C4-2B (cell line): ENCODE data around the gene NFIB.

ENCODE experiments used
- H3K27ac ChIP-seq: fragments of 450-650 bp; 2 replicates; pipeline ENCODE4 v1.5.1; 2017
- ZFX ChIP-seq: fragments of 450-650 bp; IDR thresholded peaks from 2 replicates; pipeline ENCODE4 v1.6.1; 2017
- TF ChIP-seq, protein P1 (sequence below): fragments of 450-650 bp; conservative IDR thresholded peaks from 2 replicates; pipeline ENCODE4 v1.5.1; 2017; ENCODE audit warnings: mild to moderate bottlenecking

Gene NFIB

DNA sequence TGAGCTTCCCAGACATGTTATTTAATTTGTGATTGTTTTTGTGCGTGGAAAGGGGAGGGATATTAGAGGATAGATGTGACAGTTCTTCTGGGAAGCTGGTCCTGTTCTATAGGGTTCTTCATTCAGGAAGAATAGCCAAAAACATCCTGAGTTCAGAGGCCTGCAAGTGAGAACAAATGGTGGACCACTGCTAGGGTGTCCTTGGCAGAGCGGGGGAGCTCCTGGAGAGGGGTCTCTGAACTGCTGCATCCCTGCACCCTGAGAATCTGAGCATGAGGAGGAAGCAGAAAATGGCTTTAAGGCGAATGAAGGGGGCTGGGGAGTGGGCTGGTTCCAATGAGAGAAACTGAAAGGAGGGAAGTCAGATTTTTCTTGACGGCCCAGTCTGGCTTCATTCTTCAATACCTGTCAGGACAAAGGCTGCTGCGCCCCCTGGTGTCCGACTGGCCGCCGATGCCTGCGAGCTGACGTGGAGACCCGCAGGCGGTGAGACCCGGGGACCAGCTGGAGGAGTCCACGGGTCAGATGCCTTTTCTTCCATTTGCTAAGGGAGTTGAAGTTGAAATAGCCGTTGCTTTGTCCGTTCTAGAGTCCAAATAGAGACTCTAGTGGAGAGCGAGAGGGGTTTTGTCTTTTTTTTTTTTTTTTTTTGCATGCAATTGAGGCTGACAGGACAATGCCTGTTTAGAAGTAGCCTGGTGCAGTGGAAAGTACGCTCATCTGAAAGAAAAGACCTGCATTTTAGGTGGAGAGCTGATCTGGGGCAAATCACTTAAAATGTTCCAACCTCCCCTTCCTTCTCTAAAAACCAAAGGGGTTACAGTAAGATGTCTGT, 39.5 kb upstream of the NFIB start:
- peak overlapping the region; percentile 23 for H3K27ac ChIP-seq
- TF ChIP-seq ZFX = no peak
- TF ChIP-seq, protein P1, sequence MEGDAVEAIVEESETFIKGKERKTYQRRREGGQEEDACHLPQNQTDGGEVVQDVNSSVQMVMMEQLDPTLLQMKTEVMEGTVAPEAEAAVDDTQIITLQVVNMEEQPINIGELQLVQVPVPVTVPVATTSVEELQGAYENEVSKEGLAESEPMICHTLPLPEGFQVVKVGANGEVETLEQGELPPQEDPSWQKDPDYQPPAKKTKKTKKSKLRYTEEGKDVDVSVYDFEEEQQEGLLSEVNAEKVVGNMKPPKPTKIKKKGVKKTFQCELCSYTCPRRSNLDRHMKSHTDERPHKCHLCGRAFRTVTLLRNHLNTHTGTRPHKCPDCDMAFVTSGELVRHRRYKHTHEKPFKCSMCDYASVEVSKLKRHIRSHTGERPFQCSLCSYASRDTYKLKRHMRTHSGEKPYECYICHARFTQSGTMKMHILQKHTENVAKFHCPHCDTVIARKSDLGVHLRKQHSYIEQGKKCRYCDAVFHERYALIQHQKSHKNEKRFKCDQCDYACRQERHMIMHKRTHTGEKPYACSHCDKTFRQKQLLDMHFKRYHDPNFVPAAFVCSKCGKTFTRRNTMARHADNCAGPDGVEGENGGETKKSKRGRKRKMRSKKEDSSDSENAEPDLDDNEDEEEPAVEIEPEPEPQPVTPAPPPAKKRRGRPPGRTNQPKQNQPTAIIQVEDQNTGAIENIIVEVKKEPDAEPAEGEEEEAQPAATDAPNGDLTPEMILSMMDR = peak; percentile 96

DNA sequence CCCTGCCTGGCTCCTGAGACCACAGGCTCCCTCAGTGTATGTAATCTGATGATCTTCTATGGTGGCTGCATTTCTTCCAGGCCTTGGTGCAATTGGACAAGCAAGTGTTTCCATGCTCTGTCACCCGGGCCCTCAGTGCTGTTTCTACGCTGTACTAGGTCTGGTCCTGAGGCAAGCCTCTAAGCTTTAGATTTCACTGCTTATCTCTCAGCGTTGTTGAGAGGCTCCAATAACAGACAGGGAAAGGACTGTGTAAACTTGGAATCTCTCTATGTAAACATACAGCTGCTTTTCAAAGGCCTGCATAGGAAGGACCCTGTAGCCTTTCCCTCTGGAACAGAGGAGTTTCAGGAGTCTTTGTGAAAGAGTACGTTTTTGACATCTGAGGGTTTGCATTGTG, 38.6 kb upstream of the NFIB start:
- H3K27ac ChIP-seq = peak overlapping the region; percentile 19; the same call in 1 of the 2 replicates
- TF ChIP-seq ZFX = no peak
- TF ChIP-seq, protein P1 = no peak

GRCh38 chr9:14351221-14351836, 37.4 kb upstream of the NFIB start:
- TF ChIP-seq, protein P1 = no peak
- no peak for TF ChIP-seq ZFX
- H3K27ac ChIP-seq = no peak overlapping the region

DNA sequence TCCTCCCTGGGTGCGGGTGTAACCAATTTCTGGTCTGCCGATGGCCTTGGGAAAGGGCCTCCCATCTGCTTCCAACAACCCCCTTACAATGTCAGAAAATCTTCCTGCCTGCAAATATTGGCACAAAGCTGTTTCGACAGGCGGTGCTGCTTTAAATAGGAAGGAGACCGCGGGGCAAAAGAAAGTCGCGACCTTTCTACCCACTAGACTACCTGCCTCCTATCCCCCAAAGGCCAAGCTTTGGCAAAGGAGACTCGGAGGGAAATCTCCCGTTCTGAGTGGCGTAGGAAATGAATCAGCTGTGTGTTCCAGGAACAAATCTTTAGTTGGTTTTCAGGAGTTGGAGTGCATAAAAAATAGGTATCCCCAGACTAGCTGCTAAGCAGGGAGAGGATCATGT, 36.8 kb upstream of the NFIB start:
- TF ChIP-seq, protein P1 = no peak
- no peak for TF ChIP-seq ZFX
- H3K27ac ChIP-seq = no peak overlapping the region

DNA sequence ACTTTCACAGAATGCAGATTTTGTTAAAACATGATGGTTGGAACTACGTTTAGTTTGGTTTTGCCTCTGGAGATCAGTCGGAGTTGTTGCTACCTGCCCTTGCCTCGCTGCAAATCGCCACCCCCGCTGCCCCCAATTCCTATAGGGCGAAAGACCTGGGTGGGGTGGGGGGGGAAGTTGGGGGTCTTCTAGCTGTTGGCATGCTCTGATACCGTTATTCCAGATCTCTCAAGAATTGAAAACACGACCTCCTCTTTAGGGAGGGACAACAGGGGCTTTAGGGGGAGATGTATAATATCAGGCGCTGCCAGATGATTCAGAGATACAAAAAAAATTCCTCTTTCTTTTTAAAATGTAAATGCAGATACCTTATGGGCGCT, 36.4 kb upstream of the NFIB start:
- TF ChIP-seq, protein P1 = no peak
- no peak for TF ChIP-seq ZFX
- no peak overlapping the region for H3K27ac ChIP-seq

DNA sequence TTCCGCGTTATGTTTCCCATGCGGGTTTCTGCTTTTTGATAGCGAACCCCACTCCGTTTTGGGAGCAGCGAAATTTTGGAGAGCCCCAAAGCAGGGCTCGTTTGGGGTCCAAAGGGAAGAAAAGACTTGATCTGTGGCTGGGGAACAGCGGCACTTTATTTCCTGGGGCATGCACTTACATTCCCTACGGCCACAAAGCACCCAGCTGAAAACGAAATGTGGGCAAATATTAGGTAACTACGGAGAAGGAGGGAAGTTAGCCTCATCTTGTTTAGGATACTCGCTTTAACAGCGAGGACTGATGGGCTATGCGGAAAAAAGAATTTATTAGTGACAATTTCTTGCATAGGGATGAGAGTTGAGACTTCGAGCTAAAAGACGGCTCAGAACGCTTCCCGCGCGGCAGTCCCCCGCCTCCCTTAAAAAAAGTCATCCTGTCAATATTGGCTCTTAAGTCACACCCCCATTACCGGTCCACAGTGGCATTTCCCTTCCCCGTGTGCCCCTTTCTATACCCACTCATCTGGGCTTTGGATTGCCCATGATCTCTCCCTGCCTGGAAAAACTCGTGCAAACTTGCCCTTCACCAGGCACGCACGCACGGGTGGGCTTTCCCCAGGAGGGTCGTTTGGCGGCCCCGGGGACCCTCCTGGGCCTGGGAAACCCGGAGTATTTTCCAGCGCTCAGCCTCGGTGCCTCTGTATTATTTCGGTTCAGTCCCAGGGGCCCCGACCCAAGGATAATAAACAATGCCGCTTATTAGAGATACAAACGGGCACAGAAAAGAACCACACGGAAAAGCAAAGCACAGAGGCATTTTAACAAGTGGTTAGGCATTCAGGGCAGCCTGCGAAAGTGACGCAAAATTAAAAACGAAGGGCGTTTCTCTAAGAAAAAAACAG, 35.8 kb upstream of the NFIB start:
- H3K27ac ChIP-seq = no peak overlapping the region
- no peak for TF ChIP-seq ZFX
- TF ChIP-seq, protein P1 = no peak

- no peak overlapping the region for H3K27ac ChIP-seq
- no peak for TF ChIP-seq ZFX
- TF ChIP-seq, protein P1 = no peak
Observed at GRCh38 chr9:14349146-14349446, 35.2 kb upstream of the NFIB start.
